Nephron (organoid): ENCODE measurements around the gene PCGF1.
A peak's percentile ranks its signal among the peaks of the same experiment; 100 is the strongest.

Experiments
- H3K27ac Mint-ChIP-seq, 3 experiments: 2 replicates each; pipeline ENCODE4 v1.8.0; 2020; ENCODE audit warnings: mixed read lengths in 3 of 3, mild to moderate bottlenecking in 2 of 3, moderate library complexity in 1 of 3
- H3K27me3 Mint-ChIP-seq: 2 replicates; pipeline ENCODE4 v1.8.0; 2021; ENCODE audit warnings: low read depth, mild to moderate bottlenecking, moderate library complexity, mixed read lengths
- H3K36me3 Mint-ChIP-seq: 2 replicates; pipeline ENCODE4 v1.8.0; 2020; ENCODE audit warnings: low read depth, mixed read lengths
- H3K4me1 Mint-ChIP-seq: 2 replicates; pipeline ENCODE4 v1.8.0; 2020; ENCODE audit warnings: mixed read lengths
- H3K4me3 Mint-ChIP-seq, 3 experiments: 2 replicates each; pipeline ENCODE4 v1.8.0; 2020; ENCODE audit warnings: mild to moderate bottlenecking in 3 of 3, mixed read lengths in 3 of 3, moderate library complexity in 2 of 3
- H3K9me3 Mint-ChIP-seq: 2 replicates; pipeline ENCODE4 v1.8.0; 2020; ENCODE audit warnings: mixed read lengths
- TF ChIP-seq, protein P1 (sequence below), 3 experiments: fragments of 200-600 bp; sonication (generic); IDR thresholded peaks; one replicate each; pipeline ENCODE4 v1.5.0; 2021; ENCODE audit warnings: antibody characterized with exemption in 3 of 3; ENCODE audit not compliant: unreplicated experiment in 3 of 3

PCGF1 gene

DNA sequence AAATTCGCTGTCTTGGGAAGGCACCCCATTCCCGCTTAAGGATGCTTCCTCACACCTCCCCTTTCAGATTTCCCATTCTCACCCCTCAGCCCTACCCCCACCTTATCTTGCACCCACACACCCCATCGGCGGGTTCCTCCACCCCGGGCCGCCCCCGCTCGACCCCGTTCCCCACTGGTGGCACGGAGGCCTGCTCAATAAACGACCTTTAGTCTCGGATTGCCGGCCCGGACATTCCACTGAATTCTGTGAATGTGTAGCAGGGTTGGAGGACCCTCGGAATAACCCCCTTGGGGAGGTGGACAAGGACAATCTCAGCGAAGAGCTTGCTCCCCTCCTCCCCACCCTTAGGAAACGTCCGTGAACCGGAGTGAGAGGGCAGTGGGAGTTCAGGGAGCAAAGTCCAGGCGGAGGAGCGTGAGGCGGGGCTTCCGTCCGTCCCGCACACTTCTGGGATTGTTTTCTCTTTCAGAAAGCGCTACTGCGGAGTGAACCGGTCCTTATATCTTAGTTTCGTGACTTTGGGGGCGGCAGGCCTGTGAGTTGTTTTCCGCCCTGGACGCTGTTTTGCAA lies 5.3 kb downstream of the PCGF1 start:
- H3K27ac Mint-ChIP-seq: peak overlapping the region; percentile 61 to 83 (median 63)
- no peaks in the 10 kb centered on the region for H3K9me3 Mint-ChIP-seq
- peaks cover 96% of the 10 kb centered on the region for H3K27me3 Mint-ChIP-seq
- H3K4me1 Mint-ChIP-seq: peaks cover 60% of the 10 kb centered on the region
- TF ChIP-seq, protein P1, sequence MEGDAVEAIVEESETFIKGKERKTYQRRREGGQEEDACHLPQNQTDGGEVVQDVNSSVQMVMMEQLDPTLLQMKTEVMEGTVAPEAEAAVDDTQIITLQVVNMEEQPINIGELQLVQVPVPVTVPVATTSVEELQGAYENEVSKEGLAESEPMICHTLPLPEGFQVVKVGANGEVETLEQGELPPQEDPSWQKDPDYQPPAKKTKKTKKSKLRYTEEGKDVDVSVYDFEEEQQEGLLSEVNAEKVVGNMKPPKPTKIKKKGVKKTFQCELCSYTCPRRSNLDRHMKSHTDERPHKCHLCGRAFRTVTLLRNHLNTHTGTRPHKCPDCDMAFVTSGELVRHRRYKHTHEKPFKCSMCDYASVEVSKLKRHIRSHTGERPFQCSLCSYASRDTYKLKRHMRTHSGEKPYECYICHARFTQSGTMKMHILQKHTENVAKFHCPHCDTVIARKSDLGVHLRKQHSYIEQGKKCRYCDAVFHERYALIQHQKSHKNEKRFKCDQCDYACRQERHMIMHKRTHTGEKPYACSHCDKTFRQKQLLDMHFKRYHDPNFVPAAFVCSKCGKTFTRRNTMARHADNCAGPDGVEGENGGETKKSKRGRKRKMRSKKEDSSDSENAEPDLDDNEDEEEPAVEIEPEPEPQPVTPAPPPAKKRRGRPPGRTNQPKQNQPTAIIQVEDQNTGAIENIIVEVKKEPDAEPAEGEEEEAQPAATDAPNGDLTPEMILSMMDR (IDR thresholded peaks at IDR 0.05; ENCODE audit: unreplicated experiment in 3 of 3): no peak
- peaks cover 27% of the 10 kb centered on the region for H3K36me3 Mint-ChIP-seq
- peak overlapping the region; percentile 77 to 87 (median 81) for H3K4me3 Mint-ChIP-seq

DNA sequence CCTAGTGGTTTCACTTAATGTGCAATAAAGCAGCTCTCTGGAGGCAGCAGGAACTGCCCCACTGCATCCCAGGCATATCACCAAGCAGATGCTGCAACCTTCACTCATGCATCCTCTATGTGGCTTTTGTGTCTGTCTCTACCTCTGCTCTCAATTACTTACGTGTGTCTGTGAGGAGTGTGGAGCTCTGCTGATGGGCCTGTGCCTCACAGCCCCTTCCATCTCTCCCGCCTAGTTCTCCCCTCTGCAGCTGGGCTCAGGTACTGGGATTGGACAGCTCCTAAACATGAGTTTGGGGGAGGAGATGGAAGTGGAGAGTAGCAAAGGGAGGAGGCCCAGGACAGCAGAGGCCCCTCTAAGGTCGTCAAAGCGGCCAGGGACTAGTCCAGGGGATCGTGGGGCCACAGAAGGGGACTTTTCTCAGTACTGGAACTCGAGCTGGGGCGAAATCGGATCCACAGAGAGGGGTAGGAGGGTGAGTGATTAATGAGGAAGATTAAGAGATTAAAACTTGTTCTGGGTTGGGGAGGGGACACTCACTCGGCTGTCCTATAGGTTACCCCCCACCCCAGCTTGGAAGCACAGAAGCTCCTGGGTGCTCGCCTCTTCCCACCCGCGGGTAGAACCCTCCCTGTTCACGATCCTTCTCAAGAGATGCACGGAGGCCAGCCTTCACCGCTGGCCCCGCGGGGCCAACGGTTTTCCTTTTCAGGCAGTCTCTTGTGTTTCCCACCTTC lies 6.0 kb downstream of the PCGF1 start:
- Mint-ChIP-seq H3K9me3 (no peaks in the 10 kb centered on the region), H3K27ac (peak overlapping the region; percentile 61 to 83 (median 63)), H3K4me1 (peaks cover 53% of the 10 kb centered on the region), H3K36me3 (peaks cover 21% of the 10 kb centered on the region), H3K27me3 (peaks cover 96% of the 10 kb centered on the region), H3K4me3 (peak overlapping the region; percentile 77 to 87 (median 81))
- TF ChIP-seq, protein P1 (IDR thresholded peaks at IDR 0.05; ENCODE audit: unreplicated experiment in 3 of 3): no peak

DNA sequence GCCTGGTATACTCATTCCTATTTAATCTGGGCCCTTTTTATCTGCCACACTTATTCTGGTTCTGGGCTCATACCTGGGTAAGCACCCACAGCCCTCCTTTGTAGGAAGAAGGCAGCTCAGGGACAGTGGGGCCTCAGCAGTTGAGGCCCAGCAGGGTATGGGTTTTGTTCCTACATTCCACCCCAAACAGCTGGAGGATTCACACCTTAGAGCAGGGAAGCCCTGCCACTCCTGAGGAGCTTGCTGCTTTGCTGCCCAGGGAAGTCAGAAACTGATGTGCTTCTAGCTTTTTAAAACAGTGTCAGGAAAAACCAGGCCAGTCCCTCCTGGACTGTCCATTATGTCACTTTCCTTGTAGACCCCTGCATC lies 6.9 kb downstream of the PCGF1 start:
- H3K4me3 Mint-ChIP-seq: peak overlapping the region; percentile 70 to 87 (median 77)
- peaks cover 25% of the 10 kb centered on the region for H3K36me3 Mint-ChIP-seq
- no peak overlapping the region for H3K27ac Mint-ChIP-seq
- H3K27me3 Mint-ChIP-seq: peaks cover 100% of the 10 kb centered on the region
- peaks cover 51% of the 10 kb centered on the region for H3K4me1 Mint-ChIP-seq
- TF ChIP-seq, protein P1 (IDR thresholded peaks at IDR 0.05; ENCODE audit: unreplicated experiment in 3 of 3): no peak
- no peaks in the 10 kb centered on the region for H3K9me3 Mint-ChIP-seq

DNA sequence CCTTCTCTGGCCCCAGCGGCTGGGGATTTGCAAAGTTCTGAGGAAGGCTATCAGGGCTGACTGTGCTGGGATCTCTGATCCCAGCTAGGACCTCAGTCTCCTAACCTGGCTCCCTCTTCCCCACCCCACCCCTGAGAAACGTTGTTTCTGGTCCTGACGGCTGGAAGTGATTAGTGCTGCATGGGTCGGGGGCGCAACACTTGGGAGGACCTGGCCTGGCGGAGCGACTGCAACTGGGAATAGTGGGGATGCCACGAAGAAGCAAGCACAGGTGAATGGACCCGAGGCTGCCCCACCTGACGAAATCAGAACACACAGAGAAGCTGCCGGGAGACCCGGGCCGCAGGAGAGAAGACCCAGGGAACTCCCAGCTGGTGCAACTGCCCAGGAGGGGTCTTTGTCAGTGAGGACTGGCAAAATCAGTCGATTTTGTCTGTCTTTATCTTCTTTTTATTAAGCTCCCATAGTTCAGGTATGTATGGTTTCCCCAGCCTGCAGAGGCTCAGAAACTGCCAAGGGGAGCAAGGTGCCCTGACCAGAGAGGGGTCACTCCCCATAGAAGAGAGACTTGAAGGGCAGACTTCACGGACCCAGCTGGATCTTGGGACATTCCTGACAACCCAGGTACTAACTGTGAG lies 7.4 kb downstream of the PCGF1 start:
- no peaks in the 10 kb centered on the region for H3K9me3 Mint-ChIP-seq

DNA sequence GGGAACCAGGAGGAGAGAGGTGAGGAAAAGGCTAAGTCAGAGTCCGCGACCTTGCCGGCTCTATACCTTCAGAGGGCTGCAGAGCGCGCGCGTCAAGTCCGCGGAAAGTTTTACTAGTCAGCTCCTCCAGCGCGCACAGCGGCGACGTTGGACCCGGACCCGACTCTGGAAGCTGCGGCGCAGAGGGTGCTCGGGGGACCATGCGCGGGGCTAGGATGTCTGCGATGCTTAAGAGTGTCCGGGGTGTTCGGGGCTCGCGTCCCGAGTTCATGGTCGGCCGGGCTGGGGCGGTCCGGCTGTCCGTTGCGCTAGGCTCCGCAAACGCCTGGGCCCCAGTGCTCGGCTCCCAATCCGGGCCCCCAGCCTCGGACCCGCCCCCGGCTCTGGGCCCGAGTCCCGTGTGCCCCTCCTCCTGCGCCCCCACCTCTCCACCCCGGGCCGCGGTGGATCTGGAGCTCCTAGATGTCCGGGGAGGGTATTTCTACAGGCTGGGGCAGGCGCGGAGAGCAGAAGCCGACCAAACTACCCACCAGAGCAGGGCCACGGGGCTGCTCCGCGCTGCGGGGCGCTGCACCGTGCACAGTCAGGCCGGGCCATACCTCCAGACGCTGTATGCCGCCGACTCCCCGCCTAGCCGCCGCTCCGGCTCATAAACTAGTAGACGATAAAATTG lies 8.1 kb downstream of the PCGF1 start, which contains the start of gene LBX2:
Gene LBX2 (minus strand): TSS at position 337 of the 673 bp plus-strand sequence. CDS start 66 bp downstream, at position 271.
- Mint-ChIP-seq H3K27me3 (peaks cover 98% of the 10 kb centered on the region), H3K27ac (peak within 1 kb of the TSS; percentile 57 to 79 (median 75)), H3K4me1 (peaks cover 41% of the 10 kb centered on the region), H3K36me3 (peaks cover 18% of the 10 kb centered on the region), H3K9me3 (no peaks in the 10 kb centered on the region), H3K4me3 (peak within 1 kb of the TSS; percentile 86 to 89 (median 87))
- TF ChIP-seq, protein P1 (IDR thresholded peaks at IDR 0.05; ENCODE audit: unreplicated experiment in 3 of 3): no peak

More for the DNA sequence above, 7.4 kb downstream of the PCGF1 start:
- Mint-ChIP-seq H3K4me3 (peak overlapping the region; percentile 70 to 87 (median 75)), H3K36me3 (peaks cover 23% of the 10 kb centered on the region), H3K4me1 (peaks cover 48% of the 10 kb centered on the region), H3K27ac (peak overlapping the region in 2 of 3 experiments; percentile 75 to 78), H3K27me3 (peaks cover 100% of the 10 kb centered on the region)
- TF ChIP-seq, protein P1 (IDR thresholded peaks at IDR 0.05; ENCODE audit: unreplicated experiment in 3 of 3): no peak
